HG02870 (cell line): ENCODE measurements around the gene ATL1.
"Not testable (repeated sequence)": the region's sequence is repeated elsewhere in the genome, so short reads cannot be mapped to it uniquely, and the experiment has no call there.

Experiments
- ATAC-seq: cut with Tn5 transposase; IDR thresholded peaks from one replicate; pipeline ENCODE4 v1.9.1; 2021; ENCODE audit warnings: mild to moderate bottlenecking, moderate library complexity; ENCODE audit not compliant: unreplicated experiment

Gene ATL1

DNA sequence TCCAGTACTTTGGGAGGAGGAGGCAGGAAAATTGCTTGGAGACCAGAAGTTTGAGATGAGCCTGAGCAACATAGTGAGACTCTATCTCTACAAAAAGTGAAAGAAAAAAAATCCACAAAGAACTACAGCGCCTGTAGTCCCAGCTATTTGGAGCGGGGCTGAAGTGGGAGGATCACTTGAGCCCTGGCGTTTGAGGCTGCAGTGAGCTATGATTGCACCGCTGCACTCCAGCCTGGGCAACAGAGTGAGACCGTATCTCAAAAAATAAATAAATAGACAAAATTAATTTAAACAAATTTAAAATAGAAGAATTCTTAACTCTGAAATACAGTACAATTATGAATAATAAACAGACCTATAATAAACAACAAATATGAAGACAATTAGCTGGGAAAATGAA, 40.9 kb downstream of the ATL1 start:
- no peak for ATAC-seq

GRCh38 chr14:50601394-50601793, 41.4 kb downstream of the ATL1 start:
- no peak for ATAC-seq

- ATAC-seq = no peak
These were observed 42.1 kb downstream of the ATL1 start for GRCh38 chr14:50602035-50602434.

DNA sequence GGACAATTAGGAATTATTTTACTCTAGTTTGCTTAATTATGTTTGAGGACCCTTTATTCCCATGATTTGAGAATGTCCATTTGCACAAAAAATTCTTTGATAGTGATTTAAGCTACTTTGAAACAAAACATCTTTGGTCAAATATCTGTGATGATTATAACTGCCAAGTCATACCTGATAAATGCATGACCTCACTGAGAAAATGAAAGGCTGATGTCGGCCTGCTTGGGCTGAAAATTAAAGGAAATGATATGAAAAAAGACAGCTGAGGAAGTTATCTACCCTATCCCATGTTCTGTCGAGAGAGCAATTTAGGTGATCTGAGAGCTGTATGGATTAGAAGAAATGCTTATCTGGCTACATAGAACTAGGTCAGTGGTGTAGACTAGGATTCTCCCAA, 43.6 kb downstream of the ATL1 start:
- ATAC-seq = no peak

- no peak for ATAC-seq
These were observed 45.8 kb downstream of the ATL1 start for GRCh38 chr14:50605766-50606165.

GRCh38 chr14:50606468-50606867, 46.5 kb downstream of the ATL1 start:
- no peak for ATAC-seq

DNA sequence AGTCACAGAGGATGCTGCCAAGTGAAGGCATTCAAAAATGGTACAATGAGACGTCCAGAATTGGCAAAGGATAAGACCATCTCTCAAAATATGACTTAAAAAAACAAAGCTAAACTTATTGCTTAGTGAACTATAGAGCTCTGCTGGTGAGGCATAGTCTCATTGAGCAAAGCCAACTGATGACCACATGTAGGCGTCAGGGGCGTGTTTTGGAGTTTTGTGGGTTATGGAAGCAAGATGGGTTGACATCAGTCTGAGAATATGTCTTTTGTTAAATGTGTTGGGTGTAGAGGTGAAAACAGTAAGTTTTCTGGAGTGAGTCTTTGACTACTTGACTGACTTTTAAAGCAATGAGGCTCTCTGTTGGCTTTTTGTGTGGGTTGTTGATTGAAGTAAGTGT, 47.2 kb downstream of the ATL1 start:
- ATAC-seq = no peak

DNA sequence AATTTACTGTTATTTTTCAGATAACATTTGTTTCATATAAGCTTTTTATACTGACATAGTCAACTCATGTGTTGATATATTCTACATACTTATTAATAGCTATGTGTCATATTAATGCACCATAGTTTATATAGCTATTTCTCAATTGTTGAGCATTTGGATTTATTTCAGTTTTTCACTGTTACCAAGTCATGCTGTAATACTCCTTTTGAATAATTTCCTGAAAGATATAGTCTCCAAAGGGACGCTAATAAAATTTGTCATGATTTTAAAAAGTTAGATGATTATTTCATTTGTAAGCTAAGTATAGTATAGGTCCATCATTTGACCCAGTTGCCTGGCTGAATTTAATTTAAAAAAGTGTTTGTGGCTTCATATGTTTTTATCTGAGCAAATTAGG, 47.8 kb downstream of the ATL1 start:
- ATAC-seq = no peak

DNA sequence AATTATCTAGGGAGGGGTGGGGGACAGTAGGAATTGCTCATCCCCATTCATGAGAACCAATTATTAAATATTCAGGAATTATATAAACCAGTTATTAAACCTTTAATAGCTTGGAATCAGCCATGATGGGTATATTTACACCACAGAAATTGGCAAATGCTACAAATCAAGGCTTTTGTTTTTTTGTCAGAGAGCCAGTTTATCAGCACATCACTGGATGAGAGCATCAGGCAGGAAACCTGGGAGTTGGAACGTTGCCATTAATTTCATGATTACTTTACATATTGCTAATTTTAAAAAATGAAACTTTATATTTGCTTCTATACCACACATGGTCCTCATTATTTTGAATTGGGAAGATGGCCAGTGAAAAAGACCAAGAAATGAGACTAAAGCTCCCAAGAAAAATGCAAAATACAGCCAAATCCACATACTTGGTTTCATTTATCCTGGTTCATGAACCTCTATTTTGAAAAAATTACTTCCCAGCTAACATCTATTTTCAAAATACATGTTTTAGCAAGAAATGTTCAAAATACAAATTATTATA, 48.4 kb downstream of the ATL1 start:
- ATAC-seq = no peak

DNA sequence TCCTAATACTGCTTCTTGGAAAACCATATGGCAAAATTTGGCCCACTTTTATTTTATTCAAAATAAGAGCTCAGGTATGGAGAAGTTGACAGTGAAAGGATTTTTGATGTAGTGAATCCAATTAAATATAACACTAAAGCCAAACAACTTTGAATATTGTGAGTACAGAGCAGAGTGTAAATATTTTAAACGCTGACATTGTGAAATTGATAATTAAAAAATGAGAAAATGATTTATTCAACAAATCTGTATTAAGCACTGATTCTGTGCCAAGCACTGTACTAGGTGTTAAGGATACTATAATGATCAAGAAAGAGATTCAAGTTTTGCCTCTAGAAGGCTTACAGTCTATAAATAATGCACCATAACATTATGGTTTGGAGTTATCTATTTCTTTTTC, 50.5 kb downstream of the ATL1 start:
- no peak for ATAC-seq

GRCh38 chr14:50612806-50613205, 52.9 kb downstream of the ATL1 start:
- ATAC-seq = no peak

- ATAC-seq = no peak
These were observed 55.1 kb downstream of the ATL1 start for GRCh38 chr14:50615056-50615455.

GRCh38 chr14:50615552-50615951, 55.6 kb downstream of the ATL1 start:
- no peak for ATAC-seq

DNA sequence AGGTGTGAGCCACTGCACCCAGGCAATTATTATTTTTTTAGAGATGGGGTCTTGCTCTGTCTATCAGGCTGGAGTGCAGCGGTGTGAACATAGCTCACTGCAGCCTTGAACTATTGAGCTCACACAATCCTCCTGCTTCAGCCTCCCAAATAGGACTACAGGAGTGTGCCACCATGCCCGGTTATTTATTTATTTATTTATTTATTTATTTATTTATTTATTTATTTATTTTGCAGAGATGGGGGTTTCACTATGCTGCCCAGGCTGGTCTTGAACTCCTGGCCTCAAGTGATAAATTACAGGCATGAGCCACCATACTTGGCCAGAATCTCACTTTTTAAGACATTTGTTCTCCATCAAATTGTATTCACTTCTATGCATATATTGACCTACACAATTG, 56.3 kb downstream of the ATL1 start:
- ATAC-seq = no peak

DNA sequence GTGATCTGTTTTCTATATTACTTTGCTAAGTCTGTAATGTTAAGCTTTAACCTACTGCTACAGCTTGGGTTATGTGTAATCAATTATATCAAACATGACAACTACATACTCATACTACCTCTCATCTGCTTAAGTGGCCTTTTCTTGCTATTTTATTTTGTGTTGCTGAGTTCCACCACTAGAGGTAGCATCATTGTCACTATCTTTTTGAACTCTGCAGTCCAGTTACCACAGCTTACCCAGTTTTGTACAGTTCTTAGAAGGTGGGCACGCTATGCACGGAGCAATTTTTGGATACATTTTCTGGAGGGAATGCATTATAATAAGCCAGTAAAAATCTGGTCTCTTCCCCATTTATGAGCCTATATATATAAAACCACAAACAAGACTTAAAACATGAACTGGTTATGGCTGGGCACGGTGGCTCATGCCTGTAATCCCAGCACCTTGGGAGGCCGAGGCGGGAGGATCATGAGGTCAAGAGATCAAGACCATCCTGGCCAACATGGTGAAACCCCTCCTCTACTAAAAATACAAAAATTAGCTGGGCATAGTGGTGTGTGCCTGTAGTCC, 59.7 kb downstream of the ATL1 start:
- peak; percentile 53 for ATAC-seq

DNA sequence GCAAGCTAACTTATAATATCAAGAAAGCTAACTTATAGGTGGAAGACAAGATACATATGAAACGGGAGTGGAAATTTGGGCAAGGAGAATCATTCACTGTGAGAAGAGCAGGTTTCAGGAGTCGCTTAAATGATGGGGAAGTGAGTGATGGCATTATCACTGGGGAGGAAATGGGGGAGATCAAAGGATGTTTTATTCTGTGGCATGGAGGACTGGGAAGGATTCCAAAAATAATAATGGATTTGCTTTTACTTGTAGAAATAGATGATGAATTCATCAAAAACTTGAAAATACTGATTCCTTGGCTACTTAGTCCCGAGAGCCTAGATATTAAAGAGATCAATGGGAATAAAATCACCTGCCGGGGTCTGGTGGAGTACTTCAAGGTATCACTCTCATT, 60.4 kb downstream of the ATL1 start:
- no peak for ATAC-seq

DNA sequence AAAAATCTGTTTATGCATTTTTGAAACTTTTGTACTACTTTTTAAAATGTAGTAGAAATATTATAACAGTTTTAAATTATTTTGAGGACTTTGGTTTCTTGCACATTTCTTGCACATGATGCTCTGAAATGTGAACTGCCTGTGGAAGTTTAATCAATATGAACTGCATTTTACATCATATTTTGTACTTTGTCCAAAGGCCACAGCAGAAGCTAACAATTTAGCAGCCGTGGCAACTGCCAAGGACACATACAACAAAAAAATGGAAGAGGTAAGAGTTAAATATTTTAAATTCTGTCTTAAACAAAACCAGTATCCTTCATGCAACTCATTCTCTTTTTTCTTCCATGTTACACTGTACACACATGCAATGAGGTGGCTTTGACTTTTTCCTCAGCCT, 63.0 kb downstream of the ATL1 start:
- ATAC-seq = no peak

DNA sequence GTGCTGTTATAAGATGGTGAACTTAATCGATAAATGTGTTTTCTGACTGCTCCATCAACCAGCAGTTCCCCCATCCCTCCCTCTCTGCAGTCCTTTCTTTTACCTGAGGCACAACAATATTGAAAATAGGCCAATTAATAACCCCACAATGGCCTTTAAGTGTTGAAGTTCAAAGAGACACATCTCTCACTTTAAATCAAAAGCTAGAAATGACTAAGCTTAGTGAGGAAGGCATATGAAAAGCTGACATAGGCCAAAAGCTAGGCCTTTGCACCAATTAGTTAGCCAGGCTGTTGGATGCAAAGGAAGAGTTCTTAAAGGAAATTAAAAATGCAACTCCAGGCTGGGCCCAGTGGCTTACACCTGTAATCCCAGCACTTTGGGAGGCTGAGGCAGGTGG, 64.5 kb downstream of the ATL1 start:
- peak; percentile 68 for ATAC-seq

- not testable (repeated sequence) for ATAC-seq
These were observed 65.0 kb downstream of the ATL1 start for GRCh38 chr14:50624947-50625346.

DNA sequence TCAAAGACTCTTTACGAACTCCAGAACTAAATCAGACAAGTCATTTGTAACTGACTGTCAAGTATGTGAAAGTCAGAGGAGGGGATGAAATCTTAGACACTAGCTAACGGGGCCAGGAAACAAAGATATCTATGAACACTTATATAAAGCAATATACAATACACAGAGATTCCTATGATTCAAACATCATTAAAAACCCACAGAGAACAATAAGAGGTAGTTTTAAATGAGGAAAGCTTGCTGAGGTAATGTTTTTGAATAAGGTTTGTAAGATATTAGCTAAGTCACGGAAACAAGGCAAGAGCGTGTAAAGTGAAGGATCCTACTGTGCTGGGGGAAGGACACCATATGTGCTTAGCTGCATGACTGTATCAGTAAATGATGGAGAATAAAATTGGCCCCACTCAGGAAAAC, 71.5 kb downstream of the ATL1 start:
- no peak for ATAC-seq

DNA sequence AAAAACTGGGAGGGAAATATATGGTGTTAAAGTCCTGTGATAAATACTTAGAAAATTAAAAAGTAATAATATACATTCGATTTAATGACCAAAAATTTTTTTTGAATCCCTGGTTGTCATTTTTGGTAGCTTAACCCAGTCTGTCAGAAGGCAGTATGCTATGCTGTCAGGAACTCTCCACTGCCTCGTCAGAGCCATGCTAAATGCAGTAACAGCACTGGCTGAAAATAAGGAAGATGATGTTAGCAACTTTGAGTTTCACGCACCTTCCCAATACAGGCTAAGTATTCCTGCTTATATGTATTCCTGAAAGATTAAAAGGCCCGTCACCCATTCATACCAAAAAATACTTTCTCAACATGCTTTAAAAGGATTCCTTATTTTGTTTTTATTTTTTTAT, 74.0 kb downstream of the ATL1 start:
- no peak for ATAC-seq

DNA sequence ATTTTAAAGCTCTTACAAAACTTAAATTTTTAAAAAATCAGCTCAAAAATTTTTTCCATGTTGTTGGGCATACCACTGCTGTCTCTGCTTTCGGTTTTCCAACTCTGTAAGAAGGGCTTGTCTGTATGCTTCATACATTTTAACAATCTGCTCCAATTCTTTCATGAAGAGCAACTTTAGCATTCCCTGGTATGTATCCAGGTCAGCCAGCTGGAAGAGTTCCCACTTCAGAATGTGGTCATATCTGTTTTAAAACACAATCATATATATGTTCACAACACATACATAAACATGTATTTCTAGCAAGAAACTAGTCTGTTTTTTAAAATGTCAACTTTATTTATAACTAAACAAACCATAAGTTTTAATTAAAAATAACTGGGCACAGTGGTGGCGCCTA, 75.2 kb downstream of the ATL1 start:
- no peak for ATAC-seq

DNA sequence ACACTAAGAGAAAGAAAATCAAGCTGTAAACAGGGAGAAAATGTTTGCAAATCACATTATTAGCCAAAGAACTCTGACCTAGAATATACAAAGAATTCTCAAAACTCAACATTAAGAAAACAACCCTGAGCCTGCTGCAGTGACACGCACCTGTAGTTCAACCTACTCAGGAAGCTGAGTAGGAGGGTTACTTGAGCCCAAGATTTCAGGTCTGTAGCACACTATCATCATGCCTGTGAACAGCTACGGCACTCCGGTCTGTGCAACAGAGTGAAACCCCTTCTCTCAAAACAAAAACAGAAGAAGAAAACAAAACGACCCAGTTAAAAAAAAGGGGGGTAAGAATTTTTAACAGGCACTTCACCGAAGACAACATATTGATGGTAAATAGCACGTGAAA, 87.3 kb downstream of the ATL1 start:
- peak; percentile 97 for ATAC-seq
